GM18517 (cell line): ENCODE measurements around the gene SGPP1.
"Not testable (repeated sequence)": the region's sequence is repeated elsewhere in the genome, so short reads cannot be mapped to it uniquely, and the experiment has no call there.

Experiments
- ATAC-seq: cut with Tn5 transposase; IDR thresholded peaks from one replicate; pipeline ENCODE4 v1.9.1; 2021; ENCODE audit warnings: mild to moderate bottlenecking, moderate library complexity; ENCODE audit not compliant: unreplicated experiment

Gene SGPP1

DNA sequence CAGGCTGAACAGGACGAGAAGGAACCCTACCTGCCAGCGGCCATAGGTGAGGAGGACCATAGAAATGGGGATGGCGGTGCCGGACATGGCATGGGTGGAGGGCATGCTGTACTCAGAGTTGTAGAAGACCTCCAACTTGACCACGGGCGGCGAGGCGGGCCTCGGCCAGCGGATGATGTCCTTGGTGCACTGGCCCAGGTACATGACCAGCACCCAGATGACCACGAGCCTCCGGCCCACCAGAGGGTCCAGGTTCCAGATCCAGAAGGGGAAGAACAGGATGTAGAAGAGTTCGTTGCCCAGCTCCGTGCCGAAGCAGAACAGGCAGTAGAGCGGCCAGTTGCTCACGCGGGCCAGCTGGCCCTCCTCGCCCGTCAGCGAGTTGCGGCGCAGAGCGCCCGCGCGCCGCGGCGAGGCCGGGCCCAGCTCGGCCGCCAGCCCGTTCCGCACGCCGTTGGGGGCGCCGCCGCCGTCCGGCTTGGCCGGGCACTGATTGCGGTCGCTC lies 582 bp downstream of the SGPP1 start:
- ATAC-seq = peak; percentile 33

DNA sequence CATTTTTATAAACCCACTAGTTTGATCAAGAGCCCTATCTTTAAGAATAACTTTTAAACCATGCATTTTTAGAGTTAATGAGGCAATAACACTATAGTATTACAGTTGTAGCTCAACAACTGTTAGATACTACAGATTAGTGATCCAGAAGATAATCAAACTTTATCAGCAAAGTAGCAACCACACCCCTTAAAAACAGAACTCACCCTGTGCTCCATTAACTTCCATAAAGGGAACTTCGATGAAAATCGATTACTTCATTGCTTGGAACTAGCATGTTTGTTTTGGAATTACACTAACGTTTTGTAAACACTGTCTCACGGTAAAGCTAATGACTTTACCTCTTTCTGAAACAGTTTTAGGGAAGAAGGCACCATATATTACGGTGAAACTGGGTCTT lies 1.4 kb downstream of the SGPP1 start:
- no peak for ATAC-seq

DNA sequence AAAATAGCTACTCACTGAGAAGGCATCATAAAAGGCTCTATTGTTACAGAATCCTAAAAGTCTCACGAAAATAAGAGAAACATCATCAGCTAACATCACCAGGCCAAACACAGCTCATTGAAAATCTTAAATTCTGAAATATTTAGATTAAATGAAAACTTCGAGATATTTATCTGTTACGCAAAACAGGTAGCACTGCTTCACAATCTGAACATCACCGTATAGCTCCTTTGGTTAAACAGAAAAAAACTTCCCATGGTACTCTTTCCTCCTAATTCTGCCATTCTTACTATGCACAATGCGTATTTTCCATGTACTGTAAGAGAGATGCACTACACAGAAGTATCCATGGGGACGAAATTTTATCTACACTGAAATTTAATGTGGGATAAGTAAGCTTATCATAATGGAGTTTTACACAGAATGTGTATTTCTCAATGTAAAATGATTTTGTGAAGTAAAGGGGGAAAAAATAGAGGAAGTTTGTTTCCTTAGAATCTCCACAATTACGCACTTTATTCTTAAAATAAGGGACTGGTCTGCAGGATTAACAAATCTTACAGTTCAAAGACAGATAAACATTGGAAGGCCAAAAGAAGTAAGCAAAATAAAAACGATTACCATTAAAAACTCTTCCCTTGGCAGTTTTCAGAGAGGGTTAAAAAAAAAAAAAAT lies 1.9 kb downstream of the SGPP1 start:
- ATAC-seq = no peak

DNA sequence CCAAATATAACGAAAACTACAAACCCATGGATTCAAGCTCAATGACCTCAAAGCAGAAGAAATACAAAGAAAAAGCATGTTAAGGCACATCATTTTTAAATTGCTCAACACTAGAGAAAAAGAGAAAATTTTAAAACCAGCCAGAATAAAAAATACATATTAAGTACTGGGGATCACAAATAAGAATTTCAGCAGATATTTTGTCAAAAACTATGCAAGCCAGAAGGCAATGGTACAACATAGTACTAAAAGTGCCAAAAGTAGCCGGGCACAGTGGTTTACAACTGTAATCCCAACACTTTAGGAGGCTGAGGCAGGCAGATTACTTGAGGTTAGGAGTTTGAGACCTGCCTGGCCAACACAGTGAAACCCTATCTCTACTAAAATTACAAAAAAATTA lies 10.2 kb downstream of the SGPP1 start:
- ATAC-seq = no peak

DNA sequence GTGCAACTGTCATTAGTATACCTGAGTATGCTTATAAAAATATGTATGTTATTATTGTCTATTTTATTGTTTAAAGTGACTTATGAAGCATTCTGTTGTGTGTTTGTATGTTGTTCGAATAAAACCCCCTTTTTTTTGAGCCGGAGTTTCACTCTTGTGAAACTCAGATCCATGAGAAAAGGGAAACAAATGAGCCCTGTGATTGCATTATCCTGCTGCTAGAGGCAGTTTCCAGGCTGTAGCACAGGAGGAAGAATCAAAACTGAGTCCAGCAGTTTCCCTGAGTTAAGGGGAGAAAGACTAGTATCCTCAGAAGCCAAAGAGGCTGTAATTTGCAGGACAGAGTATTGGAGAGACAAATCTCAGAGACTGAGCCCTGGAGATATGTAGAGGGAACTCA lies 12.5 kb downstream of the SGPP1 start:
- no peak for ATAC-seq

DNA sequence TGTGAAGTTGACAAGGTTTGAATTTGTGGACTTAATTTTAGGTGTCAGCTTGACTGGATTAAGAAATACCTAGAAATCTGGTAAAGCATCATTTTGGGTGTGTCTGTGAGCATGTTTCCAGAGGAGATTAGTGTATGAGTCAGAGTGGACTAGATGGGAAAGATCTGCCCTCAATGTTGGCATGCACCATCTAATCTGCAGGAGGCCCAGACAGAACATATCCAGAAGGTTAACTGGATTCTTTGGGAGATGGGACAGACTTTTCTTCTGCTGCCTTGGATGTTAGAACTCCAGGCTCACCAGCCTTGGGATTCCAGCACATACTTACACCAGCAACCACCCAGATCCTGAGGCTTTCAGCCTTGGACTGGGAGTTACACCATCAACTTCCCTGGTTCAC lies 14.1 kb downstream of the SGPP1 start:
- ATAC-seq = no peak

DNA sequence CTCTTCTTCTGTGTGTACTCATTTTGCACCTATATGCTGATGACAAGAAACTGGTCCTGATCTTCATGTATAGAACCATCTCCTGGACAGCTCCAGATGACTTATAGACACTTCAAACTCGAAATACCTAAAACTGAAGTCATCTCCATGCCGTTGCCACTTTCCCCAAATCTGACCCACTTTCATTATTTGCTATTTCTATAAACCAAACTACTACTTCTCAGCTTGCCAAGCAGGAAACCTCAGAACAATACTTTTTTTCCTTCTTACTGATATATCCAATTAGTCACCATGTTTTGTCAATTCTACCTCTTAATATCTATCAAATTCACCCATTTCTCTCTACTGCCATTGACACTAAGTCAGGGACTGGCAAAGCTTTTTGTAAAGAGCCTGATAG lies 14.8 kb downstream of the SGPP1 start:
- ATAC-seq = no peak

DNA sequence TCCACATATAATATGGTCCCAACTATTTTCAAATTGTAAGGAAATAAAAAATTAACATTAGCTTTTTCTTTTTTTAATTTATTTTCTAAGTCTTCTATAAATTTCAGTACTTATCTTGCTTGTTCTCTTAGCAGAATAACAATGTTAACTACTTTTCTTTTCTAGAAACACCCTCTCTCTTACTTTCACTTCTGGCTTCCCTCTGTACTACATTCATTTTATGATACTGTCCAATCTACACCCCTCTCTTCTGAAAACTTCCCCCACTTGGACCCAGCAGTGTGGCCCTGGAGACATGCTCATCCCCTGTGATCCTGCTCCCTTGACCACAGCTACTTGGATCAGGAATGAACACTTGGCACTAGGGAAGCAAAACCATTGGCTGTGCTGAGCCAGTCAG lies 15.7 kb downstream of the SGPP1 start:
- ATAC-seq = no peak

DNA sequence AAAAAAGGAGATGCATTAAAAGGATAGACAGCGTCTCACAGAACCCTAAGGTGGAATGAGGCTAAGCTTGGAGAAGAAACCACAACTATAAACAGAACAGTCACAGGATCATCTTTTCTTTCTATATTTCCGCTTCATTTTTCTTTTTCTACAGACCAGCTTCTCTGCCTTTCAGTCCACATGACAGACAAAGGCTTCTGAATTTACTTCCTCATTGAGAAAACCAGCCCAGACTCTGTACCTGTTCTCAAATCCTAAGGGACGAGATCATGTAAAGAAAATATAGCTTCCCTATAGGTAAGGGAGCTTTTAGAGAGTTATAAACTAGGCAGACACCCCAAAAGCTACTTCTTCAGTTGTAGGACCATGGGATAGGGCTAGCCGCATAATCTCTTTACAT lies 17.4 kb downstream of the SGPP1 start:
- ATAC-seq = no peak

DNA sequence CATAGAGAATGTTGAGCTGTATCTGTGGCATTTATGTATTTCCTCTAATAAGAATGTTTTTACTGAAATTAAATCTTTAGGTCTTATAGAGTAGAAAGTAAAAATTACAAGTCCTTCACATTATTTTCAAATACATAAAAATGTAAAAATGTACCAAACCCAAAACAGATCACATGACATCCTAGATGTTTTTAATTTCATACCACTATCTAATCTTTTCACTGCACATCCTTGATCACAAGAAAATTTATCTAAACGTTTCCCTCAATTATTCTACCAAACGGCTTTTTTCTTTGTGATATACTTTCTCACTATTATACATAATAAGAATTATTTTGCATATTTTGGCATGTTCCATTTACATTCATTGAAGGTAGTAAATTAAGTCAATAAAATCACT lies 18.3 kb downstream of the SGPP1 start:
- ATAC-seq = no peak

DNA sequence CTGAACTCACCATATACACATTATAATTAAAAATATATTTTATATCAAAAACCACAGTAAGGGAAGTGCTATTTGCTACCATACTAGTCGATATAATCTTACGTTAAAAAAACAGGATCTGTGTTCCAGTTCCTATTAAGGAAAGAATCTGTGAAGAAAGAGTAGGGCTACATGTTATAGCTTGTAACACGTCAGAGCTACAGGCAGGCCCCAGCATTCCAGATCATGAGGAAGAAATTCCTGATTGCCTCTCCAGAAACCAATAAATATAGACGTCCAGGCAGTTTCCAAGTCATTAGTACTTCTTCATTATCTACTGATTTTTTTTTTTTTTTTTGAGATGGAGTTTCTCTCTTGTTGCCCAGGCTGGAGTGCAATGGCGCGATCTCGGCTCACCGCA lies 20.6 kb downstream of the SGPP1 start:
- ATAC-seq = no peak

DNA sequence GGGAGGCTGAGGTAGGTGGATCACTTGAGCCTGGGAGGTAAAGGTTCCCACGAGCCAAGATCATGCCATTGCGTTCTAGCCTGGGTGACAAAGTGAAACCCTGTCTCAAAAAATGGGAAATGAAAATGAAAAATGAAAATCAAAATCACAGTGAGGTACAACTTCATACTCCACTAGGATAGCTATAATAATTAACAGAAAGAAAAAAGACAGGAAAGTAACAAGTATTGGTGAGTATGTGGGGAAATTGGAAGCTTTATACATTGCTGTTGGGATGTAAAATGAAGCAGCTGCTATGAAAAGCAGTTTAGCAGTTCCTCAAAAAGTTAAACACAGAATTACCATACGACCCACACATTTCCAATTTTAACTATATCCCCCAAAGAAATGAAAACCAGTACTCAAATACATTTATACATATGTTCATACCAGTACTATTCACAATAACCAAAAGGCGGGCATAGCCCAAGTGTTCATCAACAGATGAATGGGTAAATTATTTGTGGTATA lies 22.2 kb downstream of the SGPP1 start:
- ATAC-seq = peak; percentile 67

DNA sequence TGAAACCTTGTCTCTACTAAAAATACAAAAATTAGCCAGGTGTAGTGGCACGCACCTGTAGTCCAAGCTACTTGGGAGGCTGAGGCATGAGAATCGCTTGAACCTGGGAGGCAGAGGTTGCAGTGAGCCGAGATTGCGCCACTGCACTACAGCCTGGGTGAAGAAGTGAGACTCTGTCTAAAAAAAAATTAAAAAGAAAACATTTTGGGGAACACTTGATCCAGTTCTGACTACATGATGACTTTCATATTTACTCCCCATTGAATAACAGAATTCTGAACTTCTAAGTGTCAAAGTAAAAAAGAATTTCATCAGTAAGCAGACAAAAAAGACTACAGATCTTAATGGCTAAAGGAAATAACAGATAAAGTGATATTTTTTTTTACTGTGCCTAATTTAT lies 25.3 kb downstream of the SGPP1 start:
- not testable (repeated sequence) for ATAC-seq

DNA sequence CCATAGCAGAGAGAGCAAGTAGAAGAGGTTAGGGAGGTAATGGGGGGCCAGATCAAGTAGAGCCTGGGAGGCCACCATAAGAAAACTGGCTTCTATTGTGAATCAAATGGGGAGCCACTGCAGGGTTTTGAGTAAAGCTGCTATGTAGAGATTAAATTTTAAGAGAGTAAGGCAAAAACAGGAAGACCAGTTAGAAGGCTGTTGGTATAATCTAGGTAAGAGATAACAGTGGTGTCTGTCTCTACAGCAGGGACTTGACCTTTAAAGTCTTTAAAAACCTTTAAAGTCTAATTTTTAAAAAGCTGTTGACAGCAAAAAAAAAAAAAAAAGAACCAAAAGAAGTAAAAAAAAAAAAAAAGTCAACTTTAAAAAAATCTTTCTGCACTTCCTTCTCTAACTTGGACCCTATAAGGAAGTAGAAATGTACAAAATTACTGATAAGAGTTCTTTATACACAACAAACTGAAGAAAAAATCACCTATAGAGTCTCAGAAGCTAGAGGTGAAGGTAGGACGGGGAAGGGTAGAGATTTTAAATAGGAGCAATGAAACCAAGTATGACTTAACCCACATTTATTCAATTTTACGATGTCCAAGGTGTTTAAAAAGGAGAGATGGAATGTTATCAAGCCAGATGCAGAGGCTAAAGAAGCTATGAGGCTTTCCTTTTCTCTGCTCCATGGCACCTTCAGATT lies 26.1 kb downstream of the SGPP1 start:
- no peak for ATAC-seq

DNA sequence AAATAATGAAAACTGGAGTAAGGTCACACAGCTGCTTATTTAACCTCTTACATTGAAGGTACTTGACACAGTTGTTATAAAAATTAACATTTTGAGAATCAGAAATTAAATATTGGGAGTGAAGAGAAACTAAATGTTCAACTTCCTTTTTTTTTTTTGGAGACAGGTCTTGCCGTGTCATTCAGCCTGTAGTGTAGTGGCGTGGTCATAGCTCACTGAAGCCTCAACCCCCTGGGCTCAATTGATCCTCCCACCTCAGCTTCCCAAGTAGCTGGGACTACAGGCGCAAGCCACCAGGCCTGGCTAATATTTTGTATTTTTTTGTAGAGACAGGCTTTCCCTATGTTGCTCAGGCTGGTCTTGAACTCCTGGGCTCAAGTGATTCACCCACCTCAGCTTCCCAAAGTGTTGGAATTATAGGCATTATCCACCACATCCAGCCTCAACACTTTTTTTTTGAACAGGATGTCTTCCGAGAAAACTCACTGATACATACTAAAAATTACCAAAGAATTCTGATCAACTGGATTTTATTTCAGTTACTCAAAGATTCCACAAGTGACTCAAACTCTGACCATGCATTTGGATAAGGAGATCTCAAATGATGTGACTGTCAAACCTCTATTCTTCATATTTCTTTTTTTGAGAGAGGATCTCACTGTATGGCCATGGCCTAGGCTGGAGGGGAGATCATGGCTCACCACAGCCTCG lies 35.4 kb downstream of the SGPP1 start:
- no peak for ATAC-seq

DNA sequence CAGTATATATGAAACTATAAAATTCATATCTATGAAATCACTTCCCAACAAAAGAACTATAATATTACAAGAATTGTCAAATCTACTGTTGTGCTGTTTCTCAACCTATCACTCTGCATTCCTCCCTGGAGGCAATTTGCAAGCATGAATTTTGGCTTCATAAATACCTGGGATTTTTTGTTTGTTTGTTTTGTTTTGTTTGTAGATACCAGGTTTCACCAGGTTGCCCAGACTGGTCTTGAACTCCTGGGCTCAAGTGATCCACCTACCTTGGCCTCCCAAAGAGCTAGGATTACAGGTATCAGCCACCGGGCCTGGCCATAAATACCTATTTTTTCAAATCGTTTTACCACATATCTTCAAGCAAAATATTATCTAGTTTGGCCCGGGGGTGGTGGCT lies 38.7 kb downstream of the SGPP1 start:
- ATAC-seq = no peak

DNA sequence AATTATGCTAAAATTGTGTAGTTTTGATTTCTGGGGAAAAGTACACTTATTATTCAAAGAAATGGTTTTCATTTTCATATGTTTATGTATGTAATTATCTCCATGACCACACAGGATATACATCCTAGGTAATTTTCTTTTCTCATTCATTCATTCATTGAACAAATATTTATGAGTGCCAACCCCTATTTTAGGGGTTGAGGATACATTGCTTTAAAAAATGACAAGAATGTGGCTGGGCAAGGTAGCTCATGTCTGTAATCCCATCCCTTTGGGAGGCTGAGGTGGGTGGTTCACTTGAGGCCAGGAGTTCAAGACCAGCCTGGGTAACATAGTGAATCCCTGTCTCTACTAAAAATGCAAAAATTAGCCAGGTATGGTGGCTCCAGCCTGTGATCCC lies 40.9 kb downstream of the SGPP1 start:
- ATAC-seq = no peak

DNA sequence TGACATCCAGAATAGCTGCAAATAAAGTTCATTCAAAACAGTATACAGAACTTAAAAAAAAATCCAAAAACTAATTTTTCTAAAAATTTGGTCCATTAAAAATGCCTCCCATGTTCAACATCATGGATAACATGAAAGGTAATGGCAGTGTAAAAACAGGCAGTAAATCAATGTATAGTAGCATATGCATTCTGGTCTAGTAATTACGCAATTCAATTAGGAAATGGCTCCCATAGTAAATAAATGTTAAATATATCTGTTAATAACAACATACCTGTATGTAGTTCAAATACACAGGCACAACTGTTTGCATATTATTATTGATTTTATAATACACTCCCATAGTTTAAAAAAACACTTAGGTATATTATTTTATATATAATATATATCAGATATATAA lies 42.5 kb downstream of the SGPP1 start:
- ATAC-seq = no peak

DNA sequence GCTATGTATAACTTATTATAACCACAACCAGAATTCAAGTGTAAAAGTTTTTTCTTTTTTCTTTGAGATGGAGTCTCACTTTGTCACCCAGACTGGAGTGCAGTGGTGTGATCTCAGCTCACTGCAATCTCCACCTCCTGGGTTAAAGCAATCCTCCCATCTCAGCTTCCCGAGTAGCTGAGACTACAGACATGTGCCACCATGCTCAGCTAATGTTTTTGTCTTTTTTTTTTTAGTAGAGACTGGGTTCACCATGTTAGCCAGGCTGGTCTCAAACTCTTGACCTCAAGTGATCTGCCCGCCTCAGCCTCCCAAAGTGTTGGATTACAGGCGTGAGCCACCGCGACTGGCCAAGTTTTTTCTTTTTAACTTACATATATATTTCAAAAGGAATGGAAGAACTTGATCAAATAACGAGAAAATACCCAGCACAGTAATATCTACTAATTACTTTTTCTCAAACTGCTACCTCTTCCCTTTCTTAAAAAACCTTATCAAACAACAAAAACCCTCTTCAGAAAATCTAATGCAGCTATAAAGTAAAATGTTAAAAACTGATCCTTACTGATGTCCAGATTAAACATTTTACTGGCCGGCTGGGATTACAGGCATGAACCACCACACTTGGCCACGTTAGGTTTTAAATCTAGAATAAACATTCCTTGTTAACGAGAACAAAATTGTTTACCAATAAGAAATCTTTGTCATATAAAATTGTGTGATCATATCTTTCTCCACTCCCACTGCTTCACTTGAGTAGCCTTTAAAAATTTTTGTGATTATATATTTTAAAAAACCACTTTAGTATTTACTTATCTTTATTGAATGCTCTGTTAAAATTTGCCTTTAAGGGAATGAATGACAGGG lies 44.9 kb downstream of the SGPP1 start:
- no peak for ATAC-seq

DNA sequence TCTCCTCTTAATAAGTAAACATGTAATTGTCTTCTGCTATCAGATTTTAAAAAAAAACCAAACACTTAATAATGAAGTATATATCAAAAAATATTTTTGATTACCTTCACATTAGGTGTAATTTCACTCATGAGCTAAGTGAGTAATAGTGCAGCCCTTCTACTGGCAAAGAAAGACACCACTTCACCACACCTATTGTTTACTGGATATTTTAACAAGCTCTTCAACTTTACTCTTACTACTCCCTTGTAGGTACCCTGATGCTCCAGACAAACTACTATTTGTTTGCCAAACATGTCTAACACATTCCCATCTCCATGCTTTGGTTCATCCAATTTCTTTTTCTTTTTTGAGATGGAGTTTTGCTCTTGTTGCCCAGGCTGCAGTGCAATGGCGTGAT lies 49.3 kb downstream of the SGPP1 start:
- no peak for ATAC-seq

DNA sequence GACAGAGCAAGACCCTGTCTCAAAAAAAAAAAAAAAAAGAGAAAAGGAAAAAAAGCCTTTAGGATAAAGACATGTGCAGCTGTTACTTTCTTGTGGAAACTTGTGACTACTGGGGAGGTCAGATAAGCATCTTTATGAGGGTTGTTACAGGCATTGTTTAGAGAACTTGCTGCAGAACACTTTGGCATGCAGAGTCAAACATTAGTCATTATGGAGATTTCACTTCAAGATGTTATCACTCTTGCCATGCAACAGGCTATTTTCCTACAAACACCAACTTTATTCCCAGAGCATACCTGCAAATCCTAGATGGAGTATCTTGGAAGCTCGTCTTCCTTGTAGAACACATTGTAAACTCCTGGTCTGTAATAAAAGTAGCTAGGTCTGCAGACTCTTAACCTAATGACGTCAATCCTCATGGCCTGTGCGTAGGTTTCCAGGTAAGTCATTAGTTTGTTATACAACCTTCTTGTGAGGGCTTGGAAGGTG lies 49.9 kb downstream of the SGPP1 start:
- no peak for ATAC-seq
